GM08714 (cell line): ENCODE results near the gene SELENBP1.
A peak's percentile ranks its signal among the peaks of the same experiment; 100 is the strongest.

Experiments used
- H3K4me3 ChIP-seq: fragments of 200-500 bp; sonication (Bioruptor generic); 2 replicates; pipeline ENCODE4 v1.5.1; 2014; ENCODE audit warnings: mild to moderate bottlenecking, low read length, inconsistent platforms
- ZNF274 ChIP-seq: IDR thresholded peaks from 2 replicates; pipeline ENCODE4 v1.6.1; 2012; ENCODE audit warnings: mild to moderate bottlenecking, low read depth, low read length

SELENBP1 gene

GRCh38 chr1:151344291-151344690, 28.2 kb downstream of the SELENBP1 start:
- no peak for TF ChIP-seq ZNF274
- no peak overlapping the region for H3K4me3 ChIP-seq

GRCh38 chr1:151343587-151343986, 28.9 kb downstream of the SELENBP1 start:
- no peak for TF ChIP-seq ZNF274
- no peak overlapping the region for H3K4me3 ChIP-seq

- H3K4me3 ChIP-seq = no peak overlapping the region
- no peak for TF ChIP-seq ZNF274
These were observed 29.9 kb downstream of the SELENBP1 start for GRCh38 chr1:151342569-151342968.

- no peak overlapping the region for H3K4me3 ChIP-seq
- TF ChIP-seq ZNF274 = no peak
These were observed 30.5 kb downstream of the SELENBP1 start for GRCh38 chr1:151342021-151342420.

- TF ChIP-seq ZNF274 = no peak
- no peak overlapping the region for H3K4me3 ChIP-seq
These were observed 31.4 kb downstream of the SELENBP1 start for GRCh38 chr1:151340870-151341754.

- H3K4me3 ChIP-seq = no peak overlapping the region
- no peak for TF ChIP-seq ZNF274
These were observed 35.9 kb downstream of the SELENBP1 start for GRCh38 chr1:151336556-151336955.

- H3K4me3 ChIP-seq = no peak overlapping the region
- no peak for TF ChIP-seq ZNF274
These were observed 37.7 kb downstream of the SELENBP1 start for GRCh38 chr1:151334822-151335221.

- no peak for TF ChIP-seq ZNF274
- peak overlapping the region; percentile 98 for H3K4me3 ChIP-seq
These were observed 44.4 kb downstream of the SELENBP1 start for GRCh38 chr1:151327903-151328674.

GRCh38 chr1:151327223-151327902, 45.1 kb downstream of the SELENBP1 start, which contains the start of gene PI4KB:
Gene PI4KB (minus strand): TSS chr1:151327416. CDS start chr1:151316481, 10,935 bp downstream.
- peak within 1 kb of the TSS; percentile 98 for H3K4me3 ChIP-seq
- TF ChIP-seq ZNF274 = no peak

- TF ChIP-seq ZNF274 = no peak
- peak overlapping the region; percentile 98 for H3K4me3 ChIP-seq
These were observed 45.8 kb downstream of the SELENBP1 start for GRCh38 chr1:151326619-151327222.

GRCh38 chr1:151325646-151326429, 46.7 kb downstream of the SELENBP1 start:
- peak overlapping the region; percentile 98 for H3K4me3 ChIP-seq
- TF ChIP-seq ZNF274 = no peak

GRCh38 chr1:151325231-151325630, 47.3 kb downstream of the SELENBP1 start:
- no peak for TF ChIP-seq ZNF274
- no peak overlapping the region for H3K4me3 ChIP-seq

GRCh38 chr1:151324390-151324930, 48.0 kb downstream of the SELENBP1 start:
- TF ChIP-seq ZNF274 = no peak
- H3K4me3 ChIP-seq = no peak overlapping the region
